ENCODE measurements around the gene PSMB10. TPM values are rescaled to one million over a fixed set of nuclear protein-coding genes. Genes with fewer than 3 reads are reported as not detected.

Gene PSMB10
- total RNA-seq, 1 donor from 2014 or later, result 214 TPM

DNA sequence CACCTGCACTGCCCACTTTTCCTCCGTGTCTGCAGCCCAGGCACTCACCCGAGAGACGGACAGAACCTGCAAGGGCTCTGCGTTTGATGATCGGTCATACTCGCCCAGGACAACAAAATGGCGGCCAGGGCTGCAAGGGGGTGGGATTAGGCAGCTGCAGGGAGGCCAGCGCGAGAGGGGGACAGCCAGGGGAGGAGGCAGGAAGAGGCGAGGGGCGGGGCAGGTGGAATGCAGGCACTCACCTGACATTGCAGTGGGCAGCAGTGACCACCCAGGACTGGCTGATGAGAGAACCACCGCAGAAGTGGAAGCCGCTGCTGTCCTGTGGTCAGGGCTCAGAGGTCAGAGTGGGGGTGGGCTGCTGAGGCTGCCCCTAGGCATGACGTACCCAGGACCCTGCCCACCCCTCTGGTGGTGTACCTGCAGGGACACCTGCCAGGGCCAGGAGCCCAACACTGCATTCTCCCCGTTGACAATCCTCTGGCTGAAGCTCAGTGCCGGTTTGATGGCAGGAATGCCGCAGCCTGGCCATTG lies 5.9 kb downstream of the PSMB10 start:
- Mint-ChIP-seq H3K27me3 (no peaks in the 10 kb centered on the region), H3K27ac (no peak overlapping the region), H3K36me3 (ENCODE audit: low read depth) (peaks cover 41% of the 10 kb centered on the region), H3K4me3 (no peak overlapping the region), H3K9me3 (no peaks in the 10 kb centered on the region), H3K4me1 (peaks cover 13% of the 10 kb centered on the region)
- DNase-seq, result no peak
- intact Hi-C loops (cut with micrococcal nuclease), result loop anchor here (10.0 kb wide), 1 partner anchor 266 kb away; the partner anchor contains the start of genes ACD, C16orf86, ENKD1 and PARD6A

- intact Hi-C loops (cut with micrococcal nuclease), result loop anchor here (10.0 kb wide), 1 partner anchor 265 kb away; the partner anchor contains the start of genes ACD, C16orf86, ENKD1 and PARD6A
- no peak overlapping the region for H3K27ac Mint-ChIP-seq
- no peaks in the 10 kb centered on the region for H3K9me3 Mint-ChIP-seq
- H3K4me1 Mint-ChIP-seq, result peaks cover 10% of the 10 kb centered on the region
- H3K4me3 Mint-ChIP-seq, result no peak overlapping the region
- H3K36me3 Mint-ChIP-seq (ENCODE audit: low read depth), result peaks cover 36% of the 10 kb centered on the region
- no peaks in the 10 kb centered on the region for H3K27me3 Mint-ChIP-seq
- DNase-seq, result no peak
Observed at GRCh38 chr16:67930191-67930590, 6.5 kb downstream of the PSMB10 start.

- H3K27me3 Mint-ChIP-seq, result no peaks in the 10 kb centered on the region
- H3K9me3 Mint-ChIP-seq, result no peaks in the 10 kb centered on the region
- intact Hi-C loops (cut with micrococcal nuclease), result loop anchor here (1.0 kb wide), 2 partner anchors 45 to 112 kb away; no protein-coding TSS in a partner anchor
- peaks cover 22% of the 10 kb centered on the region for H3K36me3 Mint-ChIP-seq (ENCODE audit: low read depth)
- peak; percentile 93 for DNase-seq
- H3K4me3 Mint-ChIP-seq, result no peak overlapping the region
- H3K4me1 Mint-ChIP-seq, result peaks cover 3% of the 10 kb centered on the region
- peak overlapping the region; percentile 19 for H3K27ac Mint-ChIP-seq
Observed at GRCh38 chr16:67928561-67929364, 7.9 kb downstream of the PSMB10 start.

GRCh38 chr16:67928147-67928546 lies 8.5 kb downstream of the PSMB10 start:
- peak overlapping the region; percentile 66 for H3K27ac Mint-ChIP-seq
- intact Hi-C loops (cut with micrococcal nuclease), result loop anchor here (1.0 kb wide), 2 partner anchors 45 to 112 kb away; no protein-coding TSS in a partner anchor

GRCh38 chr16:67927131-67927941 lies 9.3 kb downstream of the PSMB10 start:
- H3K27ac Mint-ChIP-seq, result no peak overlapping the region
- H3K9me3 Mint-ChIP-seq, result no peaks in the 10 kb centered on the region
- no peak overlapping the region for H3K4me3 Mint-ChIP-seq
- no peaks in the 10 kb centered on the region for H3K27me3 Mint-ChIP-seq
- intact Hi-C loops (cut with micrococcal nuclease), result no loop called here
- DNase-seq, result no peak
- H3K4me1 Mint-ChIP-seq, result peaks cover 5% of the 10 kb centered on the region
- peaks cover 16% of the 10 kb centered on the region for H3K36me3 Mint-ChIP-seq (ENCODE audit: low read depth)

More at GRCh38 chr16:67928147-67928546, 8.5 kb downstream of the PSMB10 start:
- H3K36me3 Mint-ChIP-seq (ENCODE audit: low read depth), result peaks cover 19% of the 10 kb centered on the region
- DNase-seq, result no peak
- H3K9me3 Mint-ChIP-seq, result no peaks in the 10 kb centered on the region
- no peak overlapping the region for H3K4me3 Mint-ChIP-seq
- peaks cover 4% of the 10 kb centered on the region for H3K4me1 Mint-ChIP-seq
- no peaks in the 10 kb centered on the region for H3K27me3 Mint-ChIP-seq

DNA sequence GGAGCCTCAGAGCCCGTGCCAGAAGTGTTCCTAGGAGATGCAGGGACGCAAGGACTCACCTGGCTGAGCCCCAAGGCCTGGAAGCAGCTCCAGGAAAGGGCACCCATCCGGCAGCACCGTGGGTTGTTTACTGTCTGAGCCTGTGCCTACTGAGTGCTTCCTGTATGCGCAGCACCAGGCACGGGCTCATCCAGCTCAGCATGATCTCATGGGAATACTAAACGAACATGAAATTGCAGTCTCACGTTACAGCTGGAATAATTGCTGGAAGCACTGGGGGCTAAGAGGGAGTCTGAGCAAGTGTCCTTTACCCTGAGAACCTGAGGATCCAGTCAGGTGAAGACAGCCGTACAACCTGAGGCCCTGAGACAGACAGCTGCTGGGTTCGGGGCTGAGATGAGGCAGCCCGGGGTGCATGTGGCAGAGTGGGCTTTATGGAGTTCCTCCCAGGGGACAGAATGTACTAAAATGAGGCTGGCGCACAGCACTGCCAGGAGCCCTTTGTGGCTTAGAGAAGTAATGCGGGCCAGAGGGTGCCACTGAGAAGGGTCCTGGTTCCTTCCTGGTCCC lies 10.4 kb downstream of the PSMB10 start:
- no peak for DNase-seq
- Mint-ChIP-seq H3K27me3 (no peaks in the 10 kb centered on the region), H3K36me3 (ENCODE audit: low read depth) (peaks cover 14% of the 10 kb centered on the region), H3K4me3 (no peak overlapping the region), H3K9me3 (no peaks in the 10 kb centered on the region), H3K27ac (no peak overlapping the region), H3K4me1 (peaks cover 13% of the 10 kb centered on the region)
- intact Hi-C loops (cut with micrococcal nuclease), result no loop called here

DNA sequence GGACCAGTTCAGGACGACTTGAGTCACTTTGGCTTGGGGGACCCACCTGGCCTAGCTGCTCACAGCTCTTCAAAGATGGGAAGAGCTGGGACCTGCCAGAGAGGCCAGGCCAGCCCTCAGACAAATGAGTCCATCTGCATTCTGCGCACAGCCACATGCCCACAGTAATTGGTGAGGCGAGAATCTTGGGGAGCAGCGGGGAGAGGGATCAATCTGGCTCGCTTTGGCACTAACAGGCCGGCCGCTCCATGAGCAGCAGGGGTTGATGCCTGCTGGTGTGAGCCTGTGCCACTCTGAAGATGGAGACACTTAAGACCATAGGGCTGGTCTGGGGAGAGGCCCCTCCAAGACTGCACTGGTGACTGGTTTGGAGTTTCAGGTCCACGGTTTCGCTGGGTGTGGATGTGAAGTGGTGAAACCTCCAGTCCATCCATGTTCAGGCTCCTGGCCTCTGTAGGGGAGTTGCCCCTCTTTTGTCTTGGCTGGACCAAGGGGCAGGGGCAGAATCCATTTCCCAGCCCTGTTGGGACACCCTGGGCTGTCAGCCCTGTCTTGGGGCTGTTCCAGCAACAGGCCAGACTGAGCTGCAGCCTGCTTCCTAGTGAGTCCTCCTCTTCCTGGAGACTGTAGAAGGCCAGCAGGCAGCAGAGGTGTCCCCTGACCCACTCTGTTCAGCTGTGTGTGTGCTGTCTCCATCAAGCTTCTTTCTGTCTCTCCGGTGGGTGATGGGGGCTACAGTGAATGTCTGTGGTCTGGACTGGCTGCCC lies 12.3 kb downstream of the PSMB10 start:
- peaks cover 9% of the 10 kb centered on the region for H3K36me3 Mint-ChIP-seq (ENCODE audit: low read depth)
- no peak overlapping the region for H3K27ac Mint-ChIP-seq
- H3K9me3 Mint-ChIP-seq, result no peaks in the 10 kb centered on the region
- no peaks in the 10 kb centered on the region for H3K27me3 Mint-ChIP-seq
- H3K4me1 Mint-ChIP-seq, result peaks cover 14% of the 10 kb centered on the region
- DNase-seq, result no peak
- H3K4me3 Mint-ChIP-seq, result no peak overlapping the region
- intact Hi-C loops (cut with micrococcal nuclease), result no loop called here

- Mint-ChIP-seq H3K27me3 (no peaks in the 10 kb centered on the region), H3K4me1 (peaks cover 14% of the 10 kb centered on the region), H3K4me3 (no peak overlapping the region), H3K9me3 (no peaks in the 10 kb centered on the region), H3K36me3 (ENCODE audit: low read depth) (peaks cover 8% of the 10 kb centered on the region), H3K27ac (no peak overlapping the region)
- intact Hi-C loops (cut with micrococcal nuclease), result no loop called here
- no peak for DNase-seq
Observed at GRCh38 chr16:67923414-67924116, 13.1 kb downstream of the PSMB10 start.

DNA sequence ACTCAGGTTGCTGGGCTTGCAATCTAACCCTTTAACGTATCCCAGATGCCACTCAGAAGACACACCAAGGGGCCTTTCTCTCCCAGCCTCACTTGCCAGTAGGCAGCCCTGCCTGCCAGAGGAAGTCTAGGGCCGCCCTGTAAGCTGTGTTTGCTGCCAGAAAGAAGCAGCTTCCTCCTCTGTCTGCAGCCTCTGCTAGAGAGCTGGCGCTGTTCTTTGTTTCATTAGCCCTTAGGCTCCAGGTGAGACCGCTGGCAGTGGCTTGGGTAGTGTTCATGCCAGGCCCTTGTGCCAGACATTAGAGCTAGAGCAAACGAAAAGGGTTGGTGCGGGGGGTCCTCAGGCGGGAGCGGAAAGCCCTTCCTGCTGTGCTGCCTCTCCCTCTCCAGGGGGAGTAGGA lies 13.9 kb downstream of the PSMB10 start:
- Mint-ChIP-seq H3K4me1 (peaks cover 17% of the 10 kb centered on the region), H3K9me3 (no peaks in the 10 kb centered on the region), H3K27ac (no peak overlapping the region), H3K36me3 (ENCODE audit: low read depth) (peaks cover 5% of the 10 kb centered on the region), H3K4me3 (no peak overlapping the region), H3K27me3 (no peaks in the 10 kb centered on the region)
- intact Hi-C loops (cut with micrococcal nuclease), result no loop called here
- no peak for DNase-seq

DNA sequence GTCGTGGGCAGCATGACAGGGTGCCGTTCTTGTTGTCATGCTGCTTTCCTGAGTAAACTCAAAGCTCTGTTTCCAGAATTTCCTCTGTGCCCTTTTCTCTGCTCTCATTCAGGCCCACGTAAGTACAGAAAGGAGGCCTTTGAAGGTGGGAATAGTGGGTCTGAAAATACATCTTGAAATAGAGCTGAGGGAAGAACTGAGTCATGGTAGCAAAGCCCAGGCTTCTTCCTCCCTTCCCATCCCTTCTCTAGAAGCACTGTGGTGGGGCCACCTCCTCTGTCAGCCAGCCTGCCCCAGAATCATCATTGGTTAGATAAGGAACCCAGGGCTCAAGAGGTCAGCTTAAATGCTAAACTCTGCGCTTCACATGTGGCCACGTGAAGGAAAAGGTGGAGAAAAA lies 14.4 kb downstream of the PSMB10 start:
- peak overlapping the region; percentile 80 for H3K27ac Mint-ChIP-seq
- DNase-seq, result no peak
- no peak overlapping the region for H3K4me3 Mint-ChIP-seq
- H3K9me3 Mint-ChIP-seq, result no peaks in the 10 kb centered on the region
- peaks cover 5% of the 10 kb centered on the region for H3K36me3 Mint-ChIP-seq (ENCODE audit: low read depth)
- H3K27me3 Mint-ChIP-seq, result no peaks in the 10 kb centered on the region
- peaks cover 23% of the 10 kb centered on the region for H3K4me1 Mint-ChIP-seq
- intact Hi-C loops (cut with micrococcal nuclease), result no loop called here

DNA sequence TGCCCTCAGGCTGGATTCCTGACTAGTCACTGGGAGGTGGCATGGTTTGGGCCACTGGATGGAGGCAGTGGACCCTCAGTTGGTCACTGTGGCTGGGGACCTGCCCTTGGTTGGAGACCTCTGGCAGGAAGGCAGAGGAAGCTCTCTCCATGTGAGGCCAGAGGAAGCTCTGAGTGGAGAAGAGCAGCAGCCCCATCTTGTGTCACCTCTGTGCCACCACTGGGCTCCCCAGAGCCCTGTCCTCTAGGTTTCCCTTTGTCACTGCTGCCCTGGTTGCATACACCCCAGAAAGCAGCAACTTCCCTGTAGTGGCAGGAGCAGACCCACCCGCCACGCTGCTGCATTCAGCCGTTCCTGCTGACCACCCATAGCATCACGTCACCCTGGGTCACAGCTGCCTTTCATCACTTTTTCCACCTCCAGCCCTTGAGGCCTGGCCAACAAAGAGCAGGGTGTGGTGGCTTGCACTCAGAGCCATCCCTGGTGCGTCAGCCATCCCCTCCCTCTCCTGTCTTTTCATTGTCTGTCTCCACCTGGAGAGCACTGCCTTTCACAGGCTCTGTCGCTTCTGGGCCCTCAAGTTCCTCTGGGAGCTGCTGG lies 16.9 kb downstream of the PSMB10 start:
- Mint-ChIP-seq H3K4me1 (peaks cover 25% of the 10 kb centered on the region), H3K27me3 (no peaks in the 10 kb centered on the region), H3K27ac (no peak overlapping the region), H3K4me3 (no peak overlapping the region), H3K9me3 (no peaks in the 10 kb centered on the region), H3K36me3 (ENCODE audit: low read depth) (peaks cover 6% of the 10 kb centered on the region)
- DNase-seq, result no peak
- intact Hi-C loops (cut with micrococcal nuclease), result no loop called here

DNA sequence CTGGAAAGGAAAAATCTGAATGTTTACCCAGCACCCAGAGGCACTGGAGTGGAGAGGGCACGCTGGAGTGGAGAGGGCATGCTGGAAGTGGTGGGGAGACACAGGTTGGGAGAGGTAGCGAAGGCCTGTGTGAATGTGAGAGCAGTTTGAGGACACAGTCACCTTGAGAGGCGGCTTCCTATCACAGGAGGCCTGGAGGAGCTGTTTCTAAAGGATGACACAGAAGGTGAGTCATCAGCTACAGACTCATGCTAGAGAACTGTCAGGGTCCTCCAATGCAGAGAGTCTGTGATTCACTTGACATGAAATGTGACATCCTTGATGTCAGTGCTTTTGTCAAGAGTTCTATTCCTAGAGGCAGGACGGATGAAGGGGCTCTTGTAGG lies 18.8 kb downstream of the PSMB10 start:
- peak; percentile 74 for DNase-seq
- intact Hi-C loops (cut with micrococcal nuclease), result no loop called here
- Mint-ChIP-seq H3K27ac (peak overlapping the region; percentile 90), H3K9me3 (no peaks in the 10 kb centered on the region), H3K36me3 (ENCODE audit: low read depth) (peaks cover 10% of the 10 kb centered on the region), H3K4me1 (peaks cover 26% of the 10 kb centered on the region), H3K27me3 (no peaks in the 10 kb centered on the region), H3K4me3 (no peak overlapping the region)

Measured in activated CD4-positive, alpha-beta T cell treated with anti-CD3 and anti-CD28 coated beads, Interleukin-2, amount 10 ng/mL, durations not matched to agents 24 days and 14 days (primary cell).